HG03460 (cell line): ENCODE measurements around the gene MAP3K8.
"Not testable (repeated sequence)": the region's sequence is repeated elsewhere in the genome, so short reads cannot be mapped to it uniquely, and the experiment has no call there.

Experiments used
- ATAC-seq: cut with Tn5 transposase; IDR thresholded peaks from one replicate; pipeline ENCODE4 v1.9.1; 2021; ENCODE audit not compliant: unreplicated experiment

Gene MAP3K8

DNA sequence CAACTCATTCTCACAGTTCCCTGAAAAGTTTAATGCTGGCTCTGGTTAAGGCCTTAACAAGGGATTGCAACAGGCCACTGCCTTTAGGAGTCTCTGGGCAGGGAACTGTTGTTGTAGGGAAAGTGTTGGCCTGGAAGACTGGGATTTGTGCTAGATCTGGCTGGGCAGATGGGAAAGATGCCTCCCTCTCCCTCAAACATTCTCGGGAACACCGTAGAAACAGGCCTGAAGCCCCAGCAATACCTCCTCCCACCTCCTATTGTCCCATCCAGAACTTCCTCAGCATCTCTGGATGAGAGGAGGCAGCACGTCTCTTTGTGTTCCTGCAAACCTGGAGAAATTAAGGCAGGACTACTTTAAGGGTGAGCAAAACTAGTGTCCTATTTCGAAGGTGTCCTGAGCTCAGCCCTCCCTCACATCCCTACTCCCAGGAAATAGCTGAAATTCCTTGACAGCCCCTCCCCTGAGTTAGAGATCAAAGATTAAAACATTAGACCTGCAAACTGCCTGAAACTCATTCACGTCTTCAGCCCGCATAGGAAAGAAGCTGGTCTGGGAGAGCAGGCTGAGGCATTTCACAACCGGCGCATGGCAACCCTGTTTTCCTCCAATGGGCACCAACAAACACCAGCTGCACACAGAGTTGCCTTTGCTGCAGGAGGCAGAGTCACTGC lies 10.9 kb upstream of the MAP3K8 start:
- ATAC-seq, result no peak

DNA sequence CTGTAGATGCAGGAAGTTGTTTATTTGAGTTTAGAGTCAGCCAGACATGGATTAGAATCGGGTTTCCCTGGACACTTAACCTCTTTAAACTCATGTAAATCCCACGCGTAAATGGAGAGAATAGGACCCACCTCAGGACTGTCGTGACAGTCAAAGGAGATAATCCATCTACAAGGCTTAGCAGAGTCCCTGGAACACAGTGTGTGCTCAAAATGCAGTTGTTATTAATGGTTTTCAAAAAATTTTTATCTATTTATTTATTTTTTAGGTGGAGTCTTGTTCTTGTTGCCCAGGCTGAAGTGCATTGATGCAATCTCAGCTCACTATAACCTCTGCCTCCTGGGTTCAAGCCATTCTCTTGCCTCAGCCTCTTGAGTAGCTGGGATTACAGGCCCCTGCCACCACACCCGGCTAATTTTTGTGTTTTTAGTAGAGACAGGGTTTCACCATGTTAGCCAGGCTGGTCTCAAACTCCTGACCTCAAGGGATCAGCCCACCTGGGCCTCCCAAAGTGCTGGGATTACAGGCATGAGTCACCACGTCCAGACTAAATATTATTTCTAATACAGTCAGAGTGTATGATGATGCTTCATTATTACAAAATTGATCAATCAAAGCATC lies 10.2 kb upstream of the MAP3K8 start:
- ATAC-seq, result not testable (repeated sequence)

DNA sequence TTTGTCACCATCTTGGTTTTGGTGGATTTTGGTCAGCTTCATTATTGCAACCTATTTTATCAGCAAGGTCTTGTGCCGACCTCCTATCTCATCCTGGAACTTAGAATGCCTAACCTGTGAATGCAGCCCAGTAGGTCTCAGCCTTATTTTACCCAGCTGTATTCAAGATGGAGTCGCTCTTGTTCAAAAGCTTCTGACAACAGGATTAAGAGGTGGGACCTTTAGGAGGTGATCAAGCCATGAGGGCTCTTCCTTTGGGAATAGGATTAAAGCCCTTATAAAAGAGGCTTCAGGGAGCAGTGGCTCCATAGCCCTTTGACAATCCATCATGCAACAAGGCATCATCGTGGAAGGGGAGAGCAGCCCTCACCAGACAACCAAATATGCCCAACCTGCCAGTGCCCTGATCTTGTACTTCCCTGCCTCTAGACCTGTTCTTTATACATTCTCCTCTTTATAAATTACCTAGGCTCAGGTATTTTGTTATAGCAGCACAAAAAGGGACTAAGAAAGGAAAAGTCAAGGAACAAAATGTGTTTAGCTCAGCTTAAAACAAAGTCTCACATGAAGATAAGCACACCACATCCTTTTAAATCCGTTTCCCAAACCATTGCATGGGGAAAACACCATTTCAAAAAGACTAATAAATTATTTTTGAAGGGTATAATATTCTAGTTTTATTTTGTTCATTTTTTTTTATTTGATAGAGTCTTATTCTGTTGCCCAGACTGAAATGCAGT lies 8.5 kb upstream of the MAP3K8 start:
- ATAC-seq, result no peak

DNA sequence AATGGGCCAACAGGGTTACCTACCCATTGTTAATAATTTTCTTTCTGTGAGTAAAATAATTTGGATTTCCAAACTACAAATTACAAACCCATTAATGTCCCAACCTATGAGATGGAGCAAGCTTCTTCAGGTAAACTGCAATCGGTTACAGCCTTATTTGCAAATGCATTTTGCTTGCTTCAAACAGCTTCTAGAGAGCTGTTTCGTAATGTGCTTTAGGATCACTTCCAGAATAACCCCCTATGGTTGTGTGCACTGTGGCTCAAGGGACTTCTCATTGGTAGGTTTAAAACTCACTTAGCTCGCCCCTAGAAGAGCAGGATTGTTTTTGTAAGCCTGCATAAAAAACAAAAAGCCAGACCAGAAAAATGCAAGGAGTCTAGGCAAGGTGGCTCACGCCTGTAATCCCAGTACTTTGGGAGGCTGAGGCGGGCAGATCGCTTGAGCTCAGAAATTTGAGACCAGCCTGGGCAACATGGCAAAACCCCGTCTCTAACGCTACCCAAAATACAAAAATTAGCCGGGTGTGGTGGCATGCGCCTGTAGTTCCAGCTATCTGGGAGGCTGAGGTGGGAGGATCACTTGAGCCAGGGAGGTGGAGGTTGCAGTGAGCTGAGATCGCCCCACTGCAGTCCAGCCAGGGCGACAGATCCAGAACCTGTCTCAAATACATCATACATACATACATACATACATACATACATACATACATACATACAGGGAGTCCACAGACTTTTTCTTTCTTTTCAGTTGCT lies 3.3 kb upstream of the MAP3K8 start:
- ATAC-seq, result no peak

DNA sequence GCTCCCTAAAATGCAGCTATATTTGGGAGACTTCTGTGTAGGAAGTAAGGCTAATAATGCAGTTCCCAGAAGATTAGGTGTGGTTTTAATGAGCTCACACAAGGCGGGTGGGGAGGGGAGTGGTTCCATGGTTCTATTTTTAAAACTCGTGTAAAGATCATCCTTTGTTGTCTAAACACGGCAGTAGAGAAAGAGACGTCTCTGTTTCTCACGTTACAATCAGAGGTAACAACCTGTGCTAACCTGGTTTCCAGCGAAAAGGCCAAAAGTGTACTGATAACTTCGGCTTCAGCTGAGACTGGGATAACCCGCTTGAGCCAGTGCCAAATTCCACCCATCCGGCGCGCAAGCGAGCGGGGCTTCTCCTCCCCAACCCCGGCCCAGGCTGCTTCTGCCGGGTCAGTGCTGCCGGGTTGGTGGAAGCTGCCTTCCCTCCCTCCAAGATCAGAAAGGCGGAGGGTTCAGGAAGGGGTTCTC lies 2.5 kb upstream of the MAP3K8 start:
- no peak for ATAC-seq

DNA sequence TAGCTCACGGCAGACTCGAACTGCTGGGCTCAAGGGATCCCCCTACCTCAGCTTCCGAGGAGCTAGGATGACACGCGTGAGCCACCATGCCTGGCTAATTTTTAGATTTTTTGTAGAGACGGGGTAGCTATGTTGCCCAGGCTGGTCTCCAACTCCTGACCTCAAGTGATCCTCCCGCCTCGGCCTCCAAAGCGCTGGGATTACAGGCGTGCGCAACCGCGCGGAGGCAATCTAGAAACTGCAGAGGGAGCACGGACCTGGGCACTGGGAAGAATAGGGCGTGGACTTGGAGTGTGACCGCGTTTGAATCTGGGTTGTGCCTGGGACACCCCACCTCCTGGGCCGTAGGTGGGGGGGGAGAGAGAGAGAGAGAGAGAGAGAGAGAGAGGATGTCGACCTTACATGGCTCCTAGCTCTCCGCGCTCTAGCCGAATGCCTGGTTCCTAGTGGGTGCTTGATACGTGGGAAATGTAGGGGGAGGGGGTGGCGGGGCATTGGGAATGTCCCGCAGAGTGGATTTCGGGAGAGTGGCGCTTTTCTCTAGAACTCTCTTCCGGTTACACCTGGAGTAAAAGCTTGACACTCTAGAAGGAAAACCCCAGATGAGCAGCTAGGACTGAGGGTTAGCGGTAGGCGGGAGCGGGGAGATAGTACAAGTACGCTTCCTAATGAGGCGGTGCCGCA lies 1.2 kb upstream of the MAP3K8 start:
- ATAC-seq, result peak; percentile 6

DNA sequence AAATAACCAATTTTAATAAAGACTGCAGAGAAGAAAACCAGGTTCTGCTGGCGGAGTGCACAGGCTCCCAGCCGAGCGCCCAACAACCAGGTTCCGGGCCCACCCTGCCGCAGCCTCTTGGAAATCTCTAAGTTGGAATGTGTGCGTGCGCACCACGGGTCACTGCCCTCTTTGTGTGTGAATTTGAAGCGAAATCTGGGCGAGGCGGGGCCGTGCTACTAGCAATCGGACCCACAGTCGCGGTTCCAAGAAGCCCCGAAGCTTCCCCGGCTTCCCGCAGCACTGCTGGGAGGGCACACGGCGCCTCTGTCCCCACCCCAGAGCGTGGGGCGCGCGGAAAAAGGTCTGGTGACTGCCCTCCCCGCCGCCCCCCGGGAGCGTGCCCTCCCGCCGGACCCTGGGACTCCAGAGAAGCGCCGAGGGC lies 666 bp upstream of the MAP3K8 start:
- ATAC-seq, result no peak

DNA sequence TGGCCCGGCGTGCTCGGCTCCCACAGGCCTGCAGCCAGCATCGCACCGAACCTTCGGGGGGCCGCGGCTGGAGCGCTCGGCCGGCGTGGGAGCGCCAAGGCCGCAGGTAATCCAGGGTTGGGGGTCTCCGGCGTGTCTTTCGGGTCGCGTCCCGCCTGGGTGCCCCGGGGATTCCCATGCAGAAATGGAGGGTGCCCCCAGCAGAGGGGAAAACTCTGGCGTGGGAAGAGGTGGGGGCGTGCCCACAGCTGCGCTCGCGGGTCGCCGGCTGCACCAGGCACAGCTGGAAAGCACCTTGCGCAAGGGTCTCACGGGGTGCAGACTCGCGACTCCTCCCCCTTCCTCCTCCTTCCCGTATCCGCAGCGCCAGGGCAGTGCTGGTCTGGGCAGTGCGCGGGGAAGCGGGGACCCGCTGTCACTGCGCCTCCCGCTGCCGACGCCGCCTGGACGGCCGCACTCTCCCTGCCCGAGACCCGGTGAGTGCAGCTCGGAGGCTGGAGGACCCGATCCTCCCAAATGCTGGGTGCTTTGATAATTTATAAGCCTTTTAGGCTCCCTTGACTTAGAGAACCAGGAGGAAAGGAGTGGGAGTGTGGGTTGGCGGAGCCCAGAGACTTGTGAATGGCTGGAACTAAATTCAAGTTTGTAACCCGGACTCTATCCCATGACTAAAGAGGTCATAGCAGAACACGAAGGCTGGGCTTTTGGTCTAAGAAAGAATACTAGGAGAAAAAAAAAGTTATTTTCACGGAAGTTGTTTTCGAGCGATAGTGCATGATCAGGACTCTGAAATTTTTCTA lies 489 bp downstream of the MAP3K8 start:
- ATAC-seq, result peak; percentile 44

DNA sequence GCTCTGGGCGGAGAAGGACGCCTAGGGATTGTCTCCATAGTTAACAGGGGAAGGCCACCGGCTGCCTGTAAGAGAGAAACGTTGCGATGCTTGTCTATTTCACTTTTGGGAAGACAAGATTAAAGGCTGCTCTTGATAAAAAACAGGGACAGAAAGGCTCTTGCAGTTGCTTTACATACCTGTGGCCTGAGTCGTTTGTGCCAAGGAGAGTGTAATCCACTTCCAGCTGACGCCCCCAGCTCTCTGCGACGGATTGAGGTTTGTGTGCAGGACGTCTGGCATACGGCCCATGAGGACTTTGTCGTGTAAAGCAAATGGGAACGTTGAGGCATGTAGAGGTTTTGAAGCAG lies 1.1 kb downstream of the MAP3K8 start:
- no peak for ATAC-seq

DNA sequence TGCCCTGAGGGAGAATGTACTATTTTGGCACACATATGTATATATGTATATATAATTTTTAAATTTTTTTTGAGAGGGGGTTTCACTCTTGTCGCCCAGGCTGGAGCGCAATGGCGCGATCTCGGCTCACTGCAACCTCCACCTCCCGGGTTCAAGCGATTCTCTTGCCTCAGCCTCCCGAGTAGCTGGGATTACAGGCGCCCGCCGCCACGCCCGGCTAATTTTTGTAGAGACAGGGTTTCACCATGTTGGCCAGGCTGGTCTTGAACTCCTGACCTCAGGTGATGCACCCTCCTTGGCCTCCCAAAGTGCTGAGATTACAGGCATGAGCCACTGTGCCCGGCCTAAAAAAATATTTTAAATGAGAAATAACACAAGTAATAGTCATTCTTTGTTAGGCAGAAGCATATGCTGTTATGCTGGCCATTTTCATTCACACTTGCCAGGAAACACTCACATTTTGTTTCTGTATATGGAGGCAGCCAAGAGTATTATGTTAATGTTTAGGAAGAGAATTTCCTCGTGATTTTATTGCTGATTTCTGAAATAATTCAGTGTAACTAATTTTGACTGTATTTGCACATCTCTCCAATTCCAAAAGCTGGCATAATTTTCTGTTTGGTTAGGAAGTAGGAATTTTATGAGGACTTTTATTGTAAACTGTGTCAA lies 1.6 kb downstream of the MAP3K8 start:
- ATAC-seq, result not testable (repeated sequence)

DNA sequence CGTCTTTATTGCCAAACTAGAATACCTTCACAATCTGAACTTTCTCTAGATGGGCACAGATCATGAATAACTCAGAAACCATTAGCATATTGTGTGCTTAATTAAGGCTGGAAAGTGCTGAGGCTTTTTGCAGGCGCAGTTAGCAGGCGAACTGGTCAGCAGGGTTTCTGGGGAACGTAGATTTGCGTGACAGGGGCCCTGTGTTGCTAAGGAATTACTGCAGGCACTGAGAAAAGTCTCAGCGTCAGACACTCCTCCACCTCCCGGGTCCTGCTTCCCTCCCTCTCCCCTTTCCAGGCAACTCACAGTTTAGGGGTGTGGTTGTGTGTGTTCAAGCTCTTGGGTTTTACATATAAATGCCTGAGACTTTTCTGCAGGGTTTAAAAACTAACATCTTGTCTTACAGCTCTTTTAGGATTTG lies 2.2 kb downstream of the MAP3K8 start:
- no peak for ATAC-seq

DNA sequence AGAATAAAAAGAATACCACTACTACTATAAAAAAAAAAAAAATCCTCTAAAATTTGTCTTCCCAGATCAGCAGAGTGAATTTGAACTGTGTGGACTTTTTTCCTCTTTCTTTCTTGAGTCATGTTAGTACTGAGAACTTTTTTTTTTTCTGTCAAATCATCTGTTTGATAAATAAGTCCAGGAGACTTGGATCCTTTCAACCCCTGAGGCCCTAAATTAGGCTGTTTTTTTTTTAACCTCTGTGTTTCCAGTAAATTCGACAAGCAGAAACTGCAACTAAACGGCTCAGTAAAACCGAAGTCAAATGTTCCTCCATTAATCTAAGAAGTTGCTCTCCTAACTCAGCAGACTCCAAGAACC lies 2.7 kb downstream of the MAP3K8 start:
- no peak for ATAC-seq

DNA sequence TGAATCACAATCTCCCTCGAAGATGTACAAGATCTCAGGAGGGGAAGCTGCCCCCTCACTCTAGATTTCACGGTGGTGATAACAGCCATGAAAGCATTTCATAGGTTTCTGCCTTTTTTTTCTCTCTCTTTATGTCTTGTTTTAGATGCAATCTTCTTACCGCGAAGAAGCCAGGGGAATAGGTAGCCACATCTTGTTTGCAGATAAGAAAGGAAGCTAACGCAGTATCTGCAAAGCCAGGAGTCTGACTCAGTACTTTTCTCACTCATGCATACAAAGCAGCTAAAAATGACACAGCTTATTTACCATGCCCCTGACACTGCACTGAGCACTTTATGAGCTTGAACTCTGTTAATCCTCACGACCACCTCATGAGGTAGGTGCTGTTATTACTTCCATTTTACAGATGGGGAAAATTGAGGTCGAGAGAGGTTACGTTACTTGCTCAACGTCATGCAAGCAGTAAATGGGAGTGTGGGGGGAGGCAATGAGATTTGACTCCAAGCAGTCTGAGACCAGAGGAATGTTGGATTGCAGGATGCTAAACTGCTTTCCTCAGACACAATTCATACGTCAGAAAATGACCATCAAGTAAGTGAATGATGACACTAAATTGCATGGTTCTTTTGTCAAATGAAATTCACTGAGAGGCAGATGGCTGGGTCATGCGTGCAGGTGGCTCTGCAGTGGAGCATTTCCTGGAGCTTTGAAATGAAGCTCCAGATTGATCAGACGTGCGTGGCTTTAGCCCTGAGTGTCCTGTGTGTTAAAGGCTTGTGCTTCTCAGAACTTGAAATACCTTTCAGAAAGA lies 3.3 kb downstream of the MAP3K8 start:
- ATAC-seq, result no peak

DNA sequence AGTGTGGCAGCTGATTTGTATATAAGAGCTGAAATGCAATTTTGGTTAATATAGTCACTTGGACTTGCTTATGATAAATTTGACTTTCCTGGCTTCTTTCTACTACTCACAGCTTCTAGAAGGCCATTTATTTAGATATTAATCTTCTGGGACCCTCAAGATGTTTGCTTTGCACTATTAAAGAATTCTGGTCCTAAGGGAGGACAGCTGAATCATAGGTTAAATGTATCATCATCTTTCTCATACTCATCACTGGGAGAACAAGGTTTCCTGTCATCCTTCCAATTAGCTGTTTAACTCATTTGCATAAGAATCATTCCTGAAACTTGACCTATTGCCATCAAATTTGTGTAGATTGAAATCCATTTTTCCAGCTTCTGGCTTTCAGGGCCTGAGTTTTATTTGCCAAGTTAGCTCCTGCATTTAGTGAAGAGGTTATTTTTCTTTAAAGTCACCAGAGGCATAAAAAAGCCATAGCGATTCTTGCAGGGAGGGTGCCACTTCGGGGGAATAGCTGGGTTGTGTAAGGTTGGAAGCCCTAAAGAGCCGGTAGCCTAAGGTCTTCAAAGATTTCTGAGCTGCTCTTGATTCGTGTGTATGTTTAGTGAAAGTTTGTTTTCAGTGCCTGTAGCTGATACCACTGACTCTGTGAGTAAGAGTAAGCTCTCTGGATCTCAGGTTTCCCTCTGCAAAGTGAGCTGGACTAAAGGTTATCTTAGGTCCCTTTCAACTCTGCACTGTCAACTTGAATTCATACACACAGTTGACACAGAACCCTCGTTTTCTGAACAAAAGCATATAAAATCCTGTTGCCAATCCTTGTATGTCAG lies 4.3 kb downstream of the MAP3K8 start:
- no peak for ATAC-seq

DNA sequence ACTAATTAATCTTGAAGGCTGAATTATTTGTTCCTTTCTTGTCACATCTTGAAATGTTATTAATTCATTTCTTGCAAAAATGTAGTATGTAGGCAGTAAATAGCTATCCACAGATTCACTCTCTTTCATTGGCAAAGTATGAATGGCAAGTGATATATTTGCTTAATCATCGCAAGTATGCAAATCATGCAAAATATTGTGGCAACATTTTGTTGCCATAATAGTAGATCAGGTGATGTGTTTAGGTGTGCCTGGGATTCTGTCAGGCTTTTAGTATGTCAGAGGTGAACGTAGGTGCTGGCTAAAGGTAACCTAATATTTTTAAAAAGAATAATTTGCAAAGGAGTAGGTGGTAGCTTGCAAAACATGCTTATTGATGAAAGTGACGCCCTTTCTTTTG lies 5.9 kb downstream of the MAP3K8 start:
- no peak for ATAC-seq

DNA sequence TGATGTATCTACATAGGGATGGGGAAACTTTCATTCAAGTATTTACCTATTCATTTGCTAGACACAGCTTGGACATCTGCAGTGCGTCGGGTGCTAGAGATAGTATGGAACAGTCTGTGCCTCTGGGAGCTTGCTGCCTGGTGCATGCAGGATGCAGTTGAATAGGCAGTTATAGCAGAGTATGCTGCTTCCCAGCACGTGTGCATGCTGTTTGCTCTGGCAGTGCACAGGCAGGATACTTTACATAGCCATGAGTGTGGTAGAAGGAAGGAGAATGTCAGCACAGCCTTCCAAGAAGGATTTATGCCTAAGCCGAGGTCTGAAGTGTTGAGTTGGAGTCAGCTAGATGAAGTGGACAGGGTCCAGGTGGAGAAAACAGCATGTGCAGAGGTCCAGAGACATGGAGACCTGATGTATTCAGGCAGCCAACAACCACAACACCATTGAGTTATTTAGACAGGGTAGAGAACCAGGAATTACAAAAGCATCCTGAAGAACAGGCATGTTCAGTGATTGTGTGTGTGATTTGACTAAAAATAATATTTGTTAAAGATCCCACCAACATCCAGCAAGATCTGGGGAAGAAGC lies 8.1 kb downstream of the MAP3K8 start:
- ATAC-seq, result no peak

DNA sequence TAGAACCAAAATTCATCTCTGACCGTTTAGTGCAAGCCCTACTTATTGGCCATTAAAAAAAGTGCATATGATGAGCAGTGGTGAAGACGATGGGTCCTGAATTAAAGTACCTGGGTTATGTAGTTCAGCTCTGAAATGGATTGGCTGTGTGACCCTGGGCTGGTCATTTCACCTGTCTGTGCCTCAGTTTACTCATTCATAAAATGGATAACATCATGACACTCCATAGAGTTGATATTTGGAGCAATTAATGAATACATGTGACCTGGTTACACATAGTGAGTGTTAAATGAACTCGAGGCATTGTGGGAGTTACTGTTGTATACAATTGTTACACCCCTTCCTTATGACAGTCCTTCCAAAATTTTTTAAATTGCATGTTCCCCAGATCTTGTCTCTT lies 9.1 kb downstream of the MAP3K8 start:
- ATAC-seq, result no peak

DNA sequence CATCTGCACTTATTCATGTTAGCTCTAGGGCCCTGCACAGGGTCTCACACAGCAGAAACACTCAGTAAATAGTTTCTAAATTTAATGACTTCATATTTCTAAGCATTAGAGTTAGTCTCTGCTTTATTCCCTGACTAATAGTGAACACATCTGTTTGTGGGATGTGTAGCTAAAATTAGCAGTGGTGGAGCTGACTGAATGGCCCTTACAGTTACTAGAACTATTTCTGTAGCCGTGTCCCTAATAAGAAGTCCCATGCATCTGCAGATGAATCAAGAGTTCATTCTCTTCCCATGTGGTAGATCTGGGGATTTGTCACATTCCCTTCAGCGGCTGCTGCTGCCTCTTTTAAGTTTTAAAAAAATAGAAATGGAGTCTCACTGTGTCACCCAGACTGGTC lies 11.7 kb downstream of the MAP3K8 start:
- ATAC-seq, result no peak
